Left renal cortex interstitium (tissue), 4 donors: ENCODE measurements around the gene MOGAT3. TPM values are rescaled to one million over a fixed set of nuclear protein-coding genes. Genes with fewer than 3 reads are reported as not detected.

ENCODE experiments used
- DNase-seq, 4 donors: peaks; one replicate each; pipeline ENCODE4 v3.0.0-alpha.2; 2013; ENCODE audit warnings: low read depth in 4 of 4, low spot score in 2 of 4, missing footprints in 1 of 4
- polyA plus RNA-seq, 4 donors: library from polyadenylated mRNA; unstranded; fragments of 120-200 nt; gene quantifications; one replicate each; pipeline ENCODE4 v1.2.1, GENCODE V29; 2013; ENCODE audit not compliant: insufficient read length in 4 of 4

Gene MOGAT3
- polyA plus RNA-seq, 4 donors = 0.27 to 1.2 (median 0.82) TPM

DNA sequence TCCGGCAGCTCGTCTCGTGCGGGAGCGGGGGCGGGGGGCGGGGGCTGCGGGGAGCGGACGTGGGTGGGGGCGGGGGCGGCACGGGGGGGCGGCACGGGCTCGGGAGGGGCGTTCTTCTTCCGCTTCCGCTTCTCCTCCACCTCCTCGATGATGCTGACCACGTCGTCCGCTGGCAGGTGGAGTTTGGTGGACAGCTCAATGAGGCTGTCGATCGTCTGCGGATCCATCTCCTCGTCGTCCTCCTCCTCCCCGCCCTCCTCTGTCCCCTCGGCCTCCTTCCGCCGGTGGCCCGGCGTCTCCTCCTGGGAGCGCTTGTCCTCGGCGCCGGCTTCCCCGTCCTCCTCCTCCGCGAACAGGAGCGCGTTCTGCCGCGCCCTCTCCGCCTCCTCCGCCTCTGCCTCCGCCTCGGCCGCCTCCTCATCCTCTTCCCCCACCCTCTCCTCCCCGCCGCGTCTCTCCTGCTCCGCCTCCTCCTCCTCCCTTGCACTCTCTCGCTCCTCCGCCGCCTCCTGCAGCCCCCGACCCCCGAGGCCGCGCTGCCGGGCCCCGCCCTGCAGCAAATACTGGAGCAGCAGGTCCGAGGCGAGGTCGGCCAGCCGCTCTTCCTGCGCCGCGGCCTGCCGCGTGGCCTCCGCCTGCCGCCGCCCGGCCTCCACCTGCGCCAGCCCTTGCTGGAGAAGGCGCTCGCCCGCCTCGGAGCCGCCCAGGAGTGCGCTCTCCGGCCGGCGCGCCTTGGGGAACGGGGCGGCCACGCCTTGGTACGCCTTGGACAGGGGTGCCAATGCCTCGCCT, 37.4 kb downstream of the MOGAT3 start:
- DNase-seq = no peak

DNA sequence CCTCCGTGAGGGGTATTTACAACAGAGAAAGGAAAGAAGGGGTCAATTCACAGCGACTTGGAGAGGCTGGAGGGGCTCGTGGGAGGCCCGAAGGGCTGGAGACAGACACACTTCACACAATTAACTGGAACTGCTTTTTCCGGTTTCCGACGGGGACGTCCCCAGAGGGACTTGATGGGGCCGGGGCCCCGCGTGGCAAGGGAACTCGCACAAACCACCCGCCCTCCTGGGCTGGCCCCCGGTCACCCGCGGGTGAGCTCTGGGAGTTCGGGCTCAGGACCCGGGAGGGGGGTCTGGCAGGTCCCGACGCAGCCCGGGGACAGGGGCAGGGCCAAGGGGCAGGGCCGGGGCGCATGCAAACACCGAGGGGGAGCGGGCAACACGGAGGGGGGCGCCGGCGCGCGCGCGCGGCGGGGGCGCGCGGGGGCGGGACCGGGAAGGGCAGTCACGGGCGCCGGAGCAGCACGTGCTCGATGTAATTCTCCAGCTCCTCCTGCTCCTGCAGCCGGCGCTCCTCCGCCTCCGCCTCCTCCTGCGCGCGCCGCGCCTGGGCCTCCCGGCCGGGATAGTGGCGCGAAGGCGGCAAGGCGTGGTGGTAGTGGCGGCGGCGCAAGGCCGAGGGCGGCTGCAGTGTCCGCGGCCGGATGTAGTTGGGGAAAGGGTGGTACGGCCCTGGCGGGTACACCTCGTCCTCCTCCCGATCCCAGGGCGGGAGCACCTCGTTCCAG, 38.1 kb downstream of the MOGAT3 start:
- DNase-seq = no peak

DNA sequence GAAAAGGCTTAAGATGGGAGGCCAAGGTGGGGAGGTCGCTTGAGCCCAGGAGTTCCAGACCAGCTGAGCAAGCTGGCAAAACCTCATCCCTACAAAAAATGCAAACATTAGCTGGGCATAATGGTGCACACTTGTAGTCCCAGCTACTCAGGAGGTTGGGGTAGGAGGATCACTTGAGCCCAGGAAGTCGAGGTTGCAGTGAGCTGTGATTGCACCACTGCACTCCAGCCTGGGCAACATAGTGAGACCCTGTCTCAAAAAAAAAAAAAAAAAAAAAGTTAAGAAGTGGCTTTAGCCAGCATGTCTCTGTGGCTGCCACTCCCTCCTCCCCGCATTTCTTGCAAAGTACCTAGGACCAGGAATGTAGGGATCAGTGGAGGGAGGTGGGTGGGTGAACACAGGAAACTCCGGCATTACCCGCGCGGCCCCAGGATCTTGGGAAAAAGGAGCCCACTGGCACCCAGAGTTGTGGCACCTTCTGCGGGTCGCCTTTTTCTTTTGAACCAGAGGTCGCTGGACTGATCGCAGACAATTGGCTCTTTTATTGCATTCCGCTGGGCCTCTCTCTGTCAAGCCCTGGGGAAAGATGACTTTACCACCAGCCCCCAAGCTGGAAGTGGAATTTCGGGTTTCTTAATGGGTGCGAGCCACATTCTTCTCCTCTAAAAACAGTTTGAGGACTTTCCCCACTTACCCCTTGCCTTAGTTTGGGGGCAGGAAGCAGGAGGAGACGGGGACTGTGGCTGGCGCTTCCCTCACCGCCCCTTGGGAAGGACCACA, 39.0 kb downstream of the MOGAT3 start:
- no peak for DNase-seq

DNA sequence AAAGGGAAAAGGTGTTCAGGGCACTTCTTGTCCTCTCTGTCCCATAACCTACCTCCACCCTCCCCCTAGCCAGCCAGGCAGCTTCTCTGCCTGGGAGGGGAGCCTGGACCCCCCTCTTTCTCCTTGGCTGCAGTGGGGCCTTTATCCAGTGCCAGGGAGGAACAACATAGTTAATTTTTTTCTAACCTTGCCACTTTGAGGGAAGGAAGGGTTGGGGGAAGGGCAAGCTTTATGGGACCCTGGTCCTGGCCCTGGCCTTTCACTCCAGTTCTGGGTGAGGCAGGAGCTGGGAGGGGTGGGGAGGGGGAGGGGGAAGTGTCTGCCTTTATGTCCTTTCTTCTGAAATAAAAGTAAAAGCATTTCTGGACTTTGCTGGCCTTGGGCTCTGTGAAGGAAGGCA, 39.9 kb downstream of the MOGAT3 start:
- no peak for DNase-seq

DNA sequence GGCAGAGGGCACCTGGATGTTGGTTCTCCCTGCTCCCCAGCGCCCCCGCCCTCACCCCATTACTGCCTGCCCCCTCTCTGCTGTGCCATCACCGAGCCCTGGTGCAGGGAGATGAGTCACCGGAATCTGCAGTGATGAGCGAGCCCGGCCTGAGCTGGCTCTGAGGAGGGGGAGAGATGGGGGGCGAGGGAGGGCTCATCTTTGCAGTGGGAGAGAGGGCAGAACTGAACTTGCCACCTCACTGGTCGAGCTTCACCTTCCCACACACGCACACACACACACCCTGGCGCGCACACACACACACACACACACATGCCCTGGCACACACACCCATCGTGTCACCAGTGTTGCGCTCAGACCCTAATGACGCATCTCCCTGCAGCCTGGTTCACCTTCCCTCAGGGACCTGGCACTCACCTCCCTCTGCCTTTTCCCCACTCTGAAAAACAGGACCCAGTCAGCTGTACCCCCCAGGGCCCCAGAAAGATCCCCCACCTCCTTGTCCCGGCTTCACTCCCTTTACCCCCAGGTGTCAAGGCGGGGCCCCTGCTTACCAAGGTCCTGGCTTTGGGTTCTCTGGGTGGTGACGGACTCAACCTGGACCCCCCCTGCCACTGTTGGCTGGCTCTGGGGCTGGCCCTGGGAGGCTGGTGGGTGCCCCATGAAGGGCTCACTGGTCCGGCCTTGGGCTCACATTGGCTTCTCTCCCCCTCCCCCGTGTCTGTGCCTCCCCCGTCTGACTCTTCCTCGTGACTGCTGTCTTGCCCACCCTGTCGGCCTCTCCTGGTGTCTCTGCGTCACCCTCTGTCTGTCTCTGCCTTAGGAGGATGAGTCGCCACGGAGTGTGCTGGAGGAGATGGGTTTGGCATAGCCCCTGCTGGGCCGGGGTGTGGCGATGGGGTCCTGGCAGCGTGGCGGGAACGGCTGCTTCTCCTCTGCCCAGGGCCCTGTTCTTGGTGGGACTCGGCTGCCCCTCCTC, 40.9 kb downstream of the MOGAT3 start:
- no peak for DNase-seq

DNA sequence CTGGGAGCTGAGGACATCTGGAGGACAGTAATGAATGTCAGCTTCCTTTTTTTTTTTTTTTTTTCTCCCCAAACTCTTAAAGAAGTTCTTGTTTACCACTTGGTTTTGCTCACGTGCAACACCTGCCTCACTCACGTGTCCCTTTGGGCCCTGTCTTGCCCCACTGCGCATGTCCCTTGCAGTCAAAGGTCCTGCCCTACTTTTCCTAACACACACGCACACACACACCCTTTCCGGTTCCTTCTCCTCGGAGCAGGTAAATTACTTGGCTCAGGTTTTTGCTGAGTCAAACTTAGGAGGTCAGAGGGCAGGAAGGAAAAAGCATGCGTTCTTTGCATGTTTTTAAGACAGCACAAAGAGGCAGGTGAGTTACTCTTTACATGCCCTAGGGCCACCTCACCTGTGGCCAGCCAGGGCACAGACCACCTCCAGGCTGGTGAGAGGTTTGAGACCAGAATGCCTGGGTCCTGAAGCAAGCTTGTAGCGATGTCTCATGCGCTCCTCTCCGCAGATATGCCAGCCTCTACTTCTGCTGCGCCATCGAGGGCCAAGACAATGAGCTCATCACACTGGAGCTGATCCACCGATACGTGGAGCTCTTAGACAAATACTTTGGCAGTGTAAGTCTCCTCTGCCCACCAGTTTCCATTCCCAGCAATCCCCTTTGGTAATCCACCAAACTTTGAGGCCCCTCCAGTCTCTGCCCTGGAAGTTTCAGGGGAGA, 43.8 kb downstream of the MOGAT3 start:
- DNase-seq = no peak

DNA sequence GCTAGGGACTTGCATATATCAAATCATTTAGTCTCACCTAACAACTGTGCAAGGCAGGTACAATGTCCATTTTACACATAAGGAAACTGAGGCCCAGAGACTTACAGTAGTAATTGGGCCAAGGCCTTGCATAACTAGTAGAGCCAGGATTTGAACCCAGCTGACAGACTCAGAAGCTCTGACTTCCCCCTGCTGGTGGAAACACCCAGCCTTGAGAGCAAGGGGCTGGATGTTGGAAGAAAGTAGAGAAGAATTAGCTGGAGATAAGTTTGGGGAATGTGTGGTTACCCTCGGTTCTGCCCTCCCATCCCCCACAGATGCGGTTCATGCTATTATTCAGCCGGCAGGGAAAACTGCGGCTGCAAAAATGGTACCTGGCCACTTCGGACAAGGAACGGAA, 44.6 kb downstream of the MOGAT3 start:
- DNase-seq = no peak

DNA sequence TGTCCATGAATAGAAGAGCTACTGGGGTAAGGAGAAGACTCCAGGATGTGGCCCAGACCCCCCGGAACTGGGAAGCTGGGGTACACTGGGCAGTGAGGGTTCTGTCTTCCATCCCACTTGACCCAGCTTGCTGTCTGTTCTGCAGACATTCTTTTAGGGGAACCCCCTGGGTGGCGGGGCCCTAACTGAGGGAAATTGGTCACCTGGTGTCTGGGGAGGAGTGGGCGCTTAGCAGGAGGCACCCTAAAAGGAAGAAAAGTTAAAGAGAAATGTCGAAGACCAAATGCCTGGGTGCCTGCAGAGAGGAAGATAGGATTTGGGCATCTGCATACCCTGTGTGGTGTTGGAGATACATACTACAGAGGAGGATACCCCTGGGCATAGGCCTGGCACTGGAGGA, 45.5 kb downstream of the MOGAT3 start:
- DNase-seq = no peak

GRCh38 chr7:101154693-101155102, 46.1 kb downstream of the MOGAT3 start:
- no peak for DNase-seq

DNA sequence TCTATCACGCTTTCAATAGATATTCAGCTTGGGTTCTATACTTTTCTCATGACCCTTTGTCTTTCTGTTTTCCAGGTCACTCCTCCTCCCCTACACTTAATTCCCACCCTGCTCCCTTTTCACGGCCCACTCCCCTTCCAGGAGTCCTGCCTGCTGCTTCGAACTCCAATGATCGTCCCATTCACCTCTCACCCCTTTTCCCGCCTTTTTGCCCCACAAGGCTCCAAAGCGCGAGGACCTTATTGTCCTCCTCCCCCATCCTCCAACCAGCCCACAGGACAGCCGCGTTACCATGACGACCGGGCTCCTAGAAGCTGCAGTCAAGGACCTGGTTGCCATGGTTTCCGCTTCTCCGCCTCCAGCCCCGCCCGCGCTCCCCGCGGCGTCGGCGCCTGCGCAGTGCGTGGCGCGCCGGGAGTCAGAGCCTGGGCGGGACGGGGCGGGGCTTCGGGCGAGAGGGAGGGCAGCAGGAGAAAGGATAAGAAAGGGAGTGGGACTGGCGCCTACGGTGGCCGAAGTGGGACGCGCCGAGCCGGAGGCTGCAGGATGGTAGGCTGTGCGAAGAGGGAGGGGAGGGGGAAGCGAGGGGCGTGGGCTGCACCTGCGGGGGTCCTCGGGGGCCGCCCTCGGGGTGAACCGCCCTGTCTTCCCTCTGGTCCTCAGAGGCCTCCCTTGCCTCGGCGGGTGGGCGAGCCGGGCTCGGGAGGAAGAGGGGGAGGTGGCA, 46.7 kb downstream of the MOGAT3 start, which contains the start of gene AP1S1:
Gene AP1S1 (plus strand): TSS at position 508 of the 724 bp plus-strand sequence. CDS start 39 bp downstream, at position 547.
- peak; percentile 85 to 90 (median 88) for DNase-seq

DNA sequence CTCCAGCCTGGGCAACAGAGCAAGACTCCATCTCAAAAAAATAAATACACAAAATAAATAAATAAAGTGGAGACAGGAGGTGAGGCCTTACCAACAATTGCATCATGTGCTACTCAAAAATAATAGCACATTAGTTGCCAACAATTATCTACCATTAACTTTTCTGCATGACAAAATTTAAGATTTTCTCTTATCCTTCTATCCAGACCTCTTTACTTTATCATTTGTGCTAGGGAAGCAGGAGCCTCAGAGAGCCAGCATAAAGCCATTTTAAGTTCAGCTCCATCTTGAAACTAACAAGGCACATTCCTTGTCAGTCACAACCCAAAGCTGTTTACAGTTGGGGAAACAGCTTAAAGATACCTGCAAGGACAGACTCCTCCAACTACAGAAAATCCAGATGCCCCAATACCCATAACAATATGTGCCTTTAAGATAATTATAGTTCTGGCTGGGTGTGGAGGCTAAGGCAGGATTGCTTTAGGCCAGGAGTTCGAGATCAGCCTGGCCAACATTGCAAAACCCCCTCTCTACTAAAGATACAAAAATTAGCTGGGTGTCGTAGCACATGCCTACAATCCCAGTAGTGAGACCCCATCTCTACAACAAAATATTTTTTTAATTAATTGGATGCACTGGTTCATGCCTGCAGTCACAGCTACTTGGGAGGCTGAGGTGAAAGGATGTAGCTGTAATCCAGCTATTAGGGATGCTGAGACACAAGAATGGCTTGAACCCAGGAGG, 48.8 kb downstream of the MOGAT3 start:
- DNase-seq = no peak

Other genes with a start within 250 kb of the MOGAT3 start
- under 1 TPM in 3 of 4 donors, not detected in 1; 0.18 to 0.23 (median 0.22) TPM for gene MUC12, start 231.5 kb downstream of the MOGAT3 start, polyA plus RNA-seq
- not detected for gene MUC17, start 181.0 kb downstream of the MOGAT3 start, polyA plus RNA-seq
- gene TRIM56, start 115.6 kb downstream of the MOGAT3 start, polyA plus RNA-seq = 10 to 100 TPM; 14.3 to 23.1 (median 17.8) TPM
- gene SERPINE1, start 73.9 kb downstream of the MOGAT3 start, polyA plus RNA-seq = 1 to 10 TPM in 2 of 4 donors, under 1 TPM in 2; 0.72 to 5.8 (median 1.2) TPM
- gene AP1S1, start 46.6 kb downstream of the MOGAT3 start, polyA plus RNA-seq = 10 to 100 TPM; 69.5 to 88.3 (median 72.3) TPM
- gene VGF, start 35.5 kb downstream of the MOGAT3 start, polyA plus RNA-seq = under 1 TPM; 0.07 to 0.38 (median 0.20) TPM
- gene NAT16, start 20.7 kb downstream of the MOGAT3 start, polyA plus RNA-seq = under 1 TPM in 2 of 4 donors, not detected in 2; 0.09 to 0.10 TPM
- 10 to 100 TPM; 39.6 to 51.5 (median 48.8) TPM for gene PLOD3, start 16.5 kb upstream of the MOGAT3 start, polyA plus RNA-seq
- 10 to 100 TPM; 51.0 to 85.2 (median 71.8) TPM for gene ZNHIT1, start 17.1 kb upstream of the MOGAT3 start, polyA plus RNA-seq
- gene CLDN15, start 36.8 kb upstream of the MOGAT3 start, polyA plus RNA-seq = 10 to 100 TPM in 2 of 4 donors, 1 to 10 TPM in 2; 7.3 to 18.3 (median 13.0) TPM
- gene FIS1, start 44.0 kb upstream of the MOGAT3 start, polyA plus RNA-seq = 100 to 1,000 TPM; 147 to 180 (median 164) TPM
- gene IFT22, start 120.8 kb upstream of the MOGAT3 start, polyA plus RNA-seq = 10 to 100 TPM; 69.0 to 79.6 (median 76.0) TPM
- gene COL26A1, start 161.8 kb upstream of the MOGAT3 start, polyA plus RNA-seq = 10 to 100 TPM; 23.1 to 36.3 (median 29.9) TPM